NCI-H1694 (cell line): ENCODE results near the gene DGCR2.

Experiments
- DNase-seq: peaks from one replicate; lab custom pipeline; 2025; lab: John Stamatoyannopoulos, UW

The DGCR2 gene

DNA sequence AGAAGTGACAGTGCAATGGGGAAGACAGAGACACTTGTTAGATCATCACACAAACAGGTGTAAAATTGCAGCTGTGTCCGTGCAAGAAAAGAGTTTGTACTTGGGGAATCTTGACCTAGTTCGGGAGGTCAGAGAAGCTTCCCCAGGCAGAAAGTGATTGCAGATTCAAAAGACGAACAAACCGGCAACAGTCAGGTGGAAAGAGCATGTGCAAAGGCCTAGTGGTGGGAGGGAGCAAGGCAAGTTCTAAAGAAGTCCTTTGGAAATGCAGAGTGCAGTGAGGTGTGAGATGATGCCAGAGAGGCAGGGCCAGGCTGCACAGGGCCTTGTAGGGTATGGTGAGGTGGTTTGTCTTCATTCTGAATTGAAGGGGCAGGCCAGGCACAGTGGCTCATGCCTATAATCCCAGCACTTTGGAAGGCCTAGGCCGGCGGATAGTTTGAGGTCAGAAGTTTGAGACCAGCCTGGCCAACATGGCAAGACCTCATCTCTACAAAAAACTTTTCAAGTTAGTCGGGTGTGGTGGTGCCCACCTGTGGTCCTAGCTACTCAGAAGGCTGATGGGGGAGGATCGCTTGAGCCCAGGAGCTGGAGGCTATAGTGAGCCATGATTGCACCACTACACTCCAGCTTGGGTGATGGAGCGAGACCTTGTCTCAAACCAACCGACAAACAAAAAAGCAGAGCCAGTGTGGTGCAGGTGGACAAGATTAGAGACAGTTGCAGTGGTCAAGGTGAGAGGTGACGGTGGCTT, 24.2 kb upstream of the DGCR2 start:
- no peak for DNase-seq

DNA sequence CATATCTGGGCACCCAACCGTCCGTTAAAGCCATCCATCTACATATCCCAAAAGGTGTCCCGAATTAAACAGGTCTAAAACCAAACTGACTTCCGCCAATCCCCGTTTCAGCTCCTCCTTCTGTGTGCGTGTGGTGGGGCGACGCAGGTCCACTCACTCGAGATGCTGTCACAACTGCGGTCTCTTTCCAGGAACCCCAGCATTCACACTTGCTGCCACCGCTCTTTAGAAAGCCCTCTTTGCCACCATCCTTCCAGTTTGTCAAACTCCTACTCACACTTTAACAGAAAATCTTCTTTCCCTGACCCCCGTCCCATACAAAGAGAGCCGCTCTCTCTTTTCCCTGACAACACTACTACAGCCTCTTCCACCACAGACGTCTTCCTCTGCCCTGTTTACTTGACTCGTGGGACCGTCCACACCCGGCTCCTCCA, 21.8 kb upstream of the DGCR2 start:
- DNase-seq: no peak

GRCh38 chr22:19143212-19143611, 21.0 kb upstream of the DGCR2 start:
- no peak for DNase-seq

DNA sequence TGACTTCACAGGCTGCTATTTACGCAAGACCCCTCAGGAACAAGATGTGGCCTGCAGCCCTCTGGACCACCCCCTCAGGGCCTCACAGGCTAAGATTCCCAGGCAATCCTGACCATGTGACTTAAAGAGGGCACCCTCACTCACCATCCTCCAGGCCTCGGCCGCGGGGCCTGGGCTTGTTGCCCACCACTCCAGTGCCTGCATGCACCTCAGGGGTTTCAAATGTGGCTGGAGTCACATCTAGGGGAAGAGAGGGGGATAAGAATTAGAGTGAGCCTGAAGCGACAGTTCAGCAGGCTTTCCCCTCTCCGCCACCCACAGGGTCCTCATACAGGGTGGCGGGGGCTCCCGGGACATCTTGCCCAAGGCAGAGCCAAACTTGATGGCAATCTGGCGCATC, 20.2 kb upstream of the DGCR2 start:
- no peak for DNase-seq

GRCh38 chr22:19139974-19140373, 17.8 kb upstream of the DGCR2 start:
- no peak for DNase-seq

- no peak for DNase-seq
Observed at GRCh38 chr22:19139001-19139356, 16.8 kb upstream of the DGCR2 start.

DNA sequence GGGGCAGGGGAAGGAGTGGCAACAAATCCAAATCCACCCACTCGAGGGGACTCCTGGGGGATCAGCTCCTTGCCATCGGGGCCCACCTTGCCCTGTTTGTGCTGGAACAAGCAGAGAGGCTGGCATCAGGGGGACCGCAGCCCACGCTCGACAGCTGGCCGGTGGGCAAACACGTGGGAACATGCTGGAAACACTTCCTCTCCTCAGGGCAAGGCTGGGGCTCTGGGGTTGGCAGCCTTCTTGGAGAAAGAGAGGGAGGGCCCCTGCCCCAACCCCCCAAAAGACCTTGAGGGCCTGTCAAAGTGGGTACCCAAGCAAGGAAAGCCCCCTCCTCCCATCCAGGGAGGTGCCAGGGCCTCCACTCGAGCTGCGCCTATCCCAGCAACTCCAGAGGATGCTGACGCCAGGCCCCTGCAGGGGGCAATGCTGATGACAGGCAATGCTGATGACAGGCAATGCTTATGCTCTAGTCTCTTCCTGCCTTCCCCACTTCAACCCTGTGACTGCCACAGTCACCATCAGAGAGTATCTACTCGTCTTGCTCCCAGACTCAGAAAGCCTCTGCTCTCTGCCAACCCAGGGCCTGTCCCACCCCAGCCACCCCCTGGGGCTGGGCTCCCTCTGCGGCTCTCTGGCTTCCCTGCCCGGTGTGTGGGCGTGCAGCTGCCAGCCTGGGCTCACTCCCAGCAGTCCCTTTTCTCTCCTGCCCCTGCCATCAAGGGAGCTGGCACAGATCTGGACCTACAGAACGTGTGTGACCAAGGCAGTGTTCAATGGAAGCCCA, 16.2 kb upstream of the DGCR2 start:
- DNase-seq: no peak

- no peak for DNase-seq
Observed at GRCh38 chr22:19137384-19138216, 15.4 kb upstream of the DGCR2 start.

DNA sequence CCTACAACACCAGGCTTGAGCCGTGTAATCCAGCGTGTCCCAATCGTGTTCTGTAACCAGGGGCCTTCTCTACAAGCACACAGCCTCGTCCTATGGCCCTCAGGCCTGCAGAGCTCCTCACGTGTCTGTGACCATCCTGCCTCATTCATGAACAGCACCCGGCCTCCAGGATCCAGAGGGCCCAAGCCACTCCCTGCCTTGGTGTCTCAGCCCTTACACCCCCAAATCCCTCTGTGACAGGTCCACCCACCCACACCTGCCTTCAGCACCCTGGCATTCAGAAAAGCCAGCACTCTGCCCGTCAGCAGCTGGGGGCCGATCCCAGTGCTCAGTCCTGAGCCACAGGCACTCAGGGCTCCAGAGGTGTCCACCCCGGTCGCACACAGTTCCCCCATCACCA, 14.7 kb upstream of the DGCR2 start:
- DNase-seq: no peak

- DNase-seq: no peak
Observed at GRCh38 chr22:19134874-19135273, 12.7 kb upstream of the DGCR2 start.

- no peak for DNase-seq
Observed at GRCh38 chr22:19134176-19134831, 12.1 kb upstream of the DGCR2 start.

GRCh38 chr22:19133561-19133960, 11.3 kb upstream of the DGCR2 start:
- no peak for DNase-seq

GRCh38 chr22:19132693-19133400, 10.6 kb upstream of the DGCR2 start:
- no peak for DNase-seq

DNA sequence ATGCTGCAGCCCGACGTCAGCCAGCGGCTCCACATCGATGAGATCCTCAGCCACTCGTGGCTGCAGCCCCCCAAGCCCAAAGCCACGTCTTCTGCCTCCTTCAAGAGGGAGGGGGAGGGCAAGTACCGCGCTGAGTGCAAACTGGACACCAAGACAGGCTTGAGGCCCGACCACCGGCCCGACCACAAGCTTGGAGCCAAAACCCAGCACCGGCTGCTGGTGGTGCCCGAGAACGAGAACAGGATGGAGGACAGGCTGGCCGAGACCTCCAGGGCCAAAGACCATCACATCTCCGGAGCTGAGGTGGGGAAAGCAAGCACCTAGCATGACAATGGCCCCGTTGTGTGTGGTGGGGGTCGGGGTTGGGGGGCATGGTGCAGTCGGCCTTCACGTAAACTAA, 9.9 kb upstream of the DGCR2 start:
- no peak for DNase-seq

DNA sequence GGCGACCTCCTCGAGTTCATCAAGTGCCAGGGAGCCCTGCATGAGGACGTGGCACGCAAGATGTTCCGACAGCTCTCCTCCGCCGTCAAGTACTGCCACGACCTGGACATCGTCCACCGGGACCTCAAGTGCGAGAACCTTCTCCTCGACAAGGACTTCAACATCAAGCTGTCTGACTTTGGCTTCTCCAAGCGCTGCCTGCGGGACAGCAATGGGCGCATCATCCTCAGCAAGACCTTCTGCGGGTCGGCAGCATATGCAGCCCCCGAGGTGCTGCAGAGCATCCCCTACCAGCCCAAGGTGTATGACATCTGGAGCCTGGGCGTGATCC, 9.4 kb upstream of the DGCR2 start:
- no peak for DNase-seq

- DNase-seq: no peak
Observed at GRCh38 chr22:19130959-19131684, 8.9 kb upstream of the DGCR2 start, which contains the start of gene TSSK2. Gene TSSK2, plus strand, starts transcription at chr22:19131308. Its CDS starts 92 bp downstream, at chr22:19131400.

DNA sequence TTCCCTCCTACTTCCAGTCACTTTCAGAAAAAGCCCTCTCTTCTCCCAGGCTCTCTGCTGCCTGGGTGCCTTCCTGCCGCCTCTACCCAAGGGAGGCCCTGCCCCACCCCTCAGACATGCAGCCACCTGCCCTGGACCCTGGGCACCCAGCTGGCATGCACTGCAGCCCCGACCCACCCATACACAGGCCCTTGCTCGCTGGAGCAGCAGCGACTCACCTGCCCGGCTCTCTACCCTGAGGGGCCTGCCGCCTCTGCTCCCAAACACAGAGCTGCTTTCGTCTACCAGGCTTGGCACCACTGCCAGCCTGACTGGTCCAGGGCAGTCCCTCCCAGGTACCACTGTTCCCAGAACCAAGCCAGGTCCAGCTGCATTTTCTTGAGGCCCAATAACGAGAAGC, 7.7 kb upstream of the DGCR2 start:
- no peak for DNase-seq

DNA sequence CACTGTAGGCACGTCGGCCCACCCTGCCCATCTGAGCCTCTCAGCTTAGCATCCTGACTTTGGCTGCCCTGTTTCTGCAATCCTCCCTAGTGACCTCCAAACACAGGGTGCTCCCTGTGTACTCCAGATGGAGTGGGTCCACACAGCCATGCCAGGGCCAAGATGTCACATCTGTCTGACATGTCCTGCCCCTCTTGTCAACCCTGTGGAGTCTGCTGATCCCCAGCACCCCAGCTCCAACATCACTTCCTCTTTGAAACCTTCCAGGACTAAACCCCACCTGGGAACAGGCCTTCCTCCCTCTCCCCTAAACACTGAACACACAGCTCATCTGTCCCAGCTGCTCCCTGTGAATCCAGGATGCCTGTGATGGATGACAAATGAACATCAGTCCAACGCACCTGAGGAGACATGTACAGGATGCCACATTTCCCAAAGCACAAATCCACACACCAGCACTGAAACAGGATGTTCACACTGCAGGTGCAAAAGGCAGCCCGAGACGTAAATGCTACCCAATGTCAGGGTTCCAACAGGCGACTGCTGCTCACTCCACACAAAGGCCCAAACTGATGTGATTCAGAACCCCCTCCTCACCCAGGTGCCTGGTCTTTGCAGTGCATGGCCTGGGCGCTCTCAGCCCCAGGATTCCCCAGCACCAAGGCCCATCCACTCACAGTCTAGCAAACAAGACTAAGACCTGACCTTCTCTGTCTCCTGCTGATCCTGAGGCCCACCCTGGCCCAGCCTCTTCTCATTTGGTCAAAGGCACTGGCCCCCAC, 6.9 kb upstream of the DGCR2 start:
- DNase-seq: no peak

- no peak for DNase-seq
Observed at GRCh38 chr22:19128009-19128401, 5.8 kb upstream of the DGCR2 start.
